ENCODE results near the gene ANO3.

DNA sequence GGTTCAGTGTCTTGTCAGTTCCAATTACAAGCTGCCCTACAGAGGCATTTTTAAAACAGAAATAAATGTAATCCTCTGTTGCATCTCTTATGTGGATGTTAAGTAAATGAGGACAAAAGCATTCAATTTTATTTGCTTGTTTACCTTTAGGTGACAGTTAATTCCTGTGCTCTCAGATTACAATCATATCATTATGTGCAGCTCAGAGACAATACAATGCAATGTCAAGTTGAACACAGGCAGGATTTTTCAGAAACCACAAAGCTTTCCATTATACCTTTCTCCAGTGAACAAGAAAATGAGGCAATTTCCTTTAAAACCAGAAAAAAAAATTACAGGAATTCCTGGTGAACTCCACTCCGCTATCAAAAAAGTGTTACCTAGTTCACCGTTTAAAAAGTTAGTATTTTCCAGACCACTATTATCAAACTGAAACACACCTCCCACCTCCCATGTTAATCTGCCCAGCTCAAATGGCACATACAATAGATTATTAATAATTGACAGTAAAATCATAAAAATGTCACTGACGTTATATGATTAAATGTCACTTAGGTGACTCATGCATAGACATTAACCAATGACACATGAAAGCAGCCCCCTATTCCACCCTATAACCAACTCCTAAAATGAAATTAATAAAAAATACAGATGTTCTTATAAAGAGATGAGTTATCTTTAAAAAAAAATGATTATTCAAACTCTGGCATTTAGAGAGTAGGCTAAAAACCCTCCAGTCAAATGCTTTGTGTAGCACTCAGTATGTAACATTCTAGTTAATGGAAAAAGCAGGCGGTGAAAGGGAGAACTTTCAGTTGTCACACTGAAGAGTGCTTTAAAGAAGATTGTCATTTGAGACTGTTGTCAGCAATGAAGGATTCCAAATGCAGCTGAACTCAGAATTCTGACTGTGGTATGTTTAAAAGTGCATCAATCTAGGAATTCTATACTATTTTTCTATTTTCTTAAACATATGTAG, 141.6 kb downstream of the ANO3 start:
- TF ChIP-seq ZNF274 (IDR thresholded peaks at IDR 0.05; ENCODE audit: low read depth, low read length) (no peak), YY1 (IDR thresholded peaks at IDR 0.05; ENCODE audit: insufficient read depth, insufficient read length) (no peak)

Data from NT2/D1 (cell line).